ENCODE data around the gene NFATC2IP.
"Not testable (repeated sequence)": the region's sequence is repeated elsewhere in the genome, so short reads cannot be mapped to it uniquely, and the experiment has no call there.

The NFATC2IP gene

DNA sequence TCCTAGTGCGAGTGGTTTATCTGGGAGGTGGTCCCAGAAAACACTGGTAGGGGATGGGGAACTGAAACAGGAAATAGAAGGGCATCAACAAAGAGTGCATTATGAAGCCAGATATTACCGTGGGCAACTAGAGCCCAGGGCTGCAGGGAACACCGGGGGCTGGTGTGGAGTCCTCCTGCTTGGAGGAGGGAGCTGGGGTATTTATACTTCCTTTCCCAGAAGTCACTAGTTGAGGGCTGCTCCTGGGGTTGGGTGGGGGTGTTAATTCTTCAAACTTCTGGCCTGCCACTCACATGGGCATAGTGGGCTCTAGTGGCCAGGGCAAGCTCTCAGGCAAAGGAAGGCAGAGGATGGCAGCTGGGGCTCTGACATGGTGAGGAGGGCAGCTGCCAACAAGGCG lies 48.8 kb downstream of the NFATC2IP start:
- in situ Hi-C loops (cut with HindIII; ENCODE audit: low pct_unique_long_range_greater_than_20kb, low sequenced_read_pairs) = no loop called here

DNA sequence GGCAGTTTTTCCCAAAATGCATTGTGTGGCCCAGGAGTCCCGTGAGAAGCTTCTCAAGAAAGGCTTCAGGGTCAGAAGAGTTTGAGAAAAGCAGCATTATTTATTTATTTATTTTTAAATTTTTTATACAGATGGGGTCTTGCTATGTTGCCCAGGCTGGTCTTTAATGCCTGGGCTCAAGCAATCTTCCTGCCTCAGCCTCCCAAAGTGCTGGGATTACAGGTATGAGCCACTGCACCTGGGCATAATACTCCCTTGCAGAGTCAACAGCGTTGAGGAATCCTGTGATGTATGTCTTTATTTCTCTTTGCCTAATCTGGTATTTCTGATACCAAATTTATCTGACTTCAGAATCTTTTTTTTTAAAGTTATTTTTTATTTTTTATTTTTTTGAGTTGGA lies 49.3 kb downstream of the NFATC2IP start:
- DNase-seq (ENCODE audit: low read depth in 1 of 2, low spot score in 1 of 2) = no peak
- in situ Hi-C loops (cut with HindIII; ENCODE audit: low pct_unique_long_range_greater_than_20kb, low sequenced_read_pairs) = no loop called here
- TF ChIP-seq JUND (IDR thresholded peaks at IDR 0.05; ENCODE audit: low read depth) = no peak

More for the DNA sequence above, 48.8 kb downstream of the NFATC2IP start:
- no peak for DNase-seq (ENCODE audit: low read depth in 1 of 2, low spot score in 1 of 2)
- no peak for TF ChIP-seq JUND (IDR thresholded peaks at IDR 0.05; ENCODE audit: low read depth)

DNA sequence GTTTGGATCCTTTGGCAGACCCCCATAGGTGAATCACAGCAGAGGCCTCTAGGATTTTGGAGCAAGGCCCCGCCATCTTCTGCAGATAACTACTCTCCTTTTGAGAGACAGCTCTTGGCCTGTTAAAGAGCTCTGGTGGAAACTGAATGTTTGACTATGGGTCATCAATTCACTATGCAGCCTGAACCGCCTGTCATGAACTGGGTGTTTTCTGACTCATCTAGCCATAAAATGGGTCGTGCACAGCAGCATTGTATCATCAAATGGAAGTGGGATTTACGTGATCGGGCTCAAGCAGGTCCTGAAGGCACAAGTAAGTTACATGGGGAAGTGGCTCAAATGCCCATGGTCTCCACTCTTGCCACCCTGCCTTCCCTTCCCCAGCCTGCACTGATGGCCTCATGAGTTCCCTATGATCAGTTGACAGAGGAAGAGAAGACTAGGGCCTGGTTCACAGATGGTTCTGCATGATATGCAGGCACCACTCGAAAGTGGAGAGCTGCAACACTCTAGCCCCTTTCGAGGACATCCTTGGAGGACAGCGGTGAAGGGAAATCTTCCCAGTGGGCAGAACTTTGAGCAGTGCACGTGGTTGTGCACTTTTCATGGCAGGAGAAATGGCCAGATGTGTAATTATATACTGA lies 53.9 kb downstream of the NFATC2IP start:
- in situ Hi-C loops (cut with HindIII; ENCODE audit: low pct_unique_long_range_greater_than_20kb, low sequenced_read_pairs); DNase-seq (ENCODE audit: low read depth in 1 of 2, low spot score in 1 of 2): not testable (repeated sequence)

DNA sequence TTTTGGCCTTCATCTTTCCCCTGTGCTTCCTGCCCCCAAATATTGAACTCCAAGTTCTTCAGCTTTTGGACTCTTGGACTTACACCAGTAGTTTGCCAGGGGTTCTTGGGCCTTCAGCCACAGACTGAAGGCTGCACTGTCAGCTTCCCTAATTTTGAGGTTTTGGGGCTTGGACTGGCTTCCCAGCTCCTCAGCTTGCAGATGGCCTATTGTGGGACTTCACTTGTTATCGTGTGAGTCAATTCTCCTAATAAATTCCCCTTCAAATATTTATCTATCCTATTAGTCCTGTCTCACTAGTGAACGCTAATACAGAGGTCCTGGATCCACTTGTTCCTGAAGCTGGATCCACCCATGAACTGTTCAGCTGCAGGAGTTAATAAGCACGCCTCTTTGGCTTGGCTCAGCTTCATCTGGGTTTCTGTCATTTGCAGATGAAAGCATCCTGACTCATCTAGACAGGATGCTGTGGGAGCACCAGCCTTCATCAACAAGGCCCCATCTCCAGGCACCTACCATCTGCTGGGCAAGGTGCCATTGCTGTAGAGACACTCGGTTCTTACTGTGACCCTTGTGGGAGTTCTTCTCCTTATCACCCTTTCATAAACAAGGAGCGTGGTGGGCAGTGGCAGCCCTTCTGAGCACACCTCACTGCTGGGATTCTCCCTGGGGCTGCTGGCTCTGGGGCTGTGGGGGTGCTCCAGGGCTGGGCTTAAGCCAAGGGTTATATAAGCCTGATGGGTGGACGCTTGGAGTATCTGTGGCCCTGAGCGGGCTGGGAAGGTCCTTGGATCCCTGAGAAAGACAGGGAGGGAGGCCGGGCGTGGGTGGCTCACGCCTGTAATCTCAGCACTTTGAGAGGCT lies 57.2 kb downstream of the NFATC2IP start:
- no peak for TF ChIP-seq JUND (IDR thresholded peaks at IDR 0.05; ENCODE audit: low read depth)
- no peak for DNase-seq (ENCODE audit: low read depth in 1 of 2, low spot score in 1 of 2)
- in situ Hi-C loops (cut with HindIII; ENCODE audit: low pct_unique_long_range_greater_than_20kb, low sequenced_read_pairs) = no loop called here

DNA sequence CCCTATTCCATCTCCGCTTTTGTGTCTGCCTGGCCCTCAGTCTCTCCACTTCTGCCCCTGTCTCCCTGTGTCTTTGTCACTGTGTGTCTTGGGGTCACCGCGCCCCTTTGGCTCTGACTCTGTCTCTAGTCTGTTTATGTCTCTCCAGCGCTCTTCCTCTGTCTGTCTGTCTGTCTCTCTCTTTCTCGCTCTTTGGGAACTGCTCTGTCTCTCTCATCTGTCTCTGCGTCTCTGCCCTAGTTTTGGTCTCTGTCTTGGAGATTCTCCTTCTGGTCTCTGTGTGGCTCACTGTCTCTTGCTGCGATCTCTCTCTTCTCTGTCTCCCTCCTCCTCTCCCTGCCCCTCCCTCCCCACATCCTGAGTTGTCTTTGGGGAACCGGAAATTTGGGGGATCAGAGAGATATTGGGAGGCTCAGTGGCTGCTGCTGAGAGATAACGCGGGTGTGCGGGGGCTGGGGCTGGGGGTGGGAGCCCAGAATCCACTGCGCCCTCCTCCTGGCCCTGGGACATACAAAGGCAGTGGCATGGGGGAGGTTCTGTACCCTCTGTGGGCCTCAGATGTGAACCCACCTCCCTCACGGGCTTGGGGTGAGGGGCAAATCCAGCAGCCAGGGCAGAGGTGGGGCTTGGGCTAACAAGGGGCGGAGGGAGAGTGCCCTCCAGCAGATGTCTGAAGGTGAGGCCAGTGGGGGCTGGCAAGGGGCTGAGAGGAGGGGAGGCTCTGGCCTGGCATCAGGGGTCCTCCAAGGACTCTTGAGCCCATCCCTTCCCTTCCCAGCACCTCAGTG lies 58.5 kb downstream of the NFATC2IP start:
- DNase-seq (ENCODE audit: low read depth in 1 of 2, low spot score in 1 of 2) = no peak
- no peak for TF ChIP-seq JUND (IDR thresholded peaks at IDR 0.05; ENCODE audit: low read depth)
- in situ Hi-C loops (cut with HindIII; ENCODE audit: low pct_unique_long_range_greater_than_20kb, low sequenced_read_pairs) = no loop called here

DNA sequence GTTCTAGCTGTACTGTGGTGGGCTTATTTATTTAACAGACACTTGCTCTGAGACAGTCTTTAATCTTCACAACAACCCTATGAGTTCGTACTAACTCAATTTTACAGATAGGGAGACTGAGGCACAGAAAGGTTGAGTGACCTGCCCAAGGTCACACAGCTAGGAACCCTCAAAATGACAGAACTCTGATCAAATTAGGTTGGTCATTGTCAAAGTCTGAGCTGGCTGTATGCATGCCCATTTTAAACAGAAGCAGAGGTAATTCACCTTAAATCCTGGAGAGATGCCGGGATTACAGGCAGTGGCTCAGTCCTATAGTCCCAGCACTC lies 59.1 kb downstream of the NFATC2IP start:
- TF ChIP-seq JUND (IDR thresholded peaks at IDR 0.05; ENCODE audit: low read depth) = no peak
- no peak for DNase-seq (ENCODE audit: low read depth in 1 of 2, low spot score in 1 of 2)
- in situ Hi-C loops (cut with HindIII; ENCODE audit: low pct_unique_long_range_greater_than_20kb, low sequenced_read_pairs) = no loop called here

DNA sequence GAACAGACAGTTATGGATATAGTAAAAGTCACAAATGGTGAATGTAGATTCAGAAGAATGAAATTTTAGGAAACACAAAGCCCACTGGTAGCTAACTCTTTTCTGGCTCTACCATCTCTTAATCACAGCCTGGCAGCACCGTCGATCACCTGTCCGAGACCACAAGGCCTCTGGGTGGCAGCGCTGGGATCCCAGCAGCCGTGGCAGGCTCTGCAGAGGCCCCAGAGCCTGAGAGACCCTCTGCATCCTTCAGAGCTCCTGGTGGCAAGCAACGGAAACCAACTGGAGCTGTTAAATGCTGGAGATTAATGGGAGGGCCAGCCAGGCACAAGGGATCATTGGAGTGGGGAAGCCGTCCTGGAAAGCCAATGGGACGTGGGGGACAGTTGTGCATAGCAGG lies 60.4 kb downstream of the NFATC2IP start:
- in situ Hi-C loops (cut with HindIII; ENCODE audit: low pct_unique_long_range_greater_than_20kb, low sequenced_read_pairs) = no loop called here
- TF ChIP-seq JUND (IDR thresholded peaks at IDR 0.05; ENCODE audit: low read depth) = no peak
- no peak for DNase-seq (ENCODE audit: low read depth in 1 of 2, low spot score in 1 of 2)

DNA sequence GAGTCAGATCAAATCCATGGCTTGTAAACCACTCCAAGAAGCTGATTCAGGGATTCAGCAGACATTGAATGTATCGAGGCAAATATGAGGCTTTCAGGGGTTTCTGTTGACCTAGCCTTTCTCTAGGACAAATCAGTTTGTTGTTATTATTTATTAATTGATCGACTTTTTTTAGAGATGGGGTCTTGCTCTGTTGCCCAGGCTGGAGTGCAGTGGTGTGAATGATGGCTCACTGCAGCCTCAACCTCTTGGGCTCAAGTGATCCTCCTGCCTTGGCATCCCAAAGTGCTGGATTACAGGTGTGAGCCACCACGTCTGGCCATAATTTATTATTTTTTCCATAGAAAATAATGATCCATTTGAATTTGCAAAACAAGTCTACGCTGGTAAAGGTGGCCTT lies 61.1 kb downstream of the NFATC2IP start:
- DNase-seq (ENCODE audit: low read depth in 1 of 2, low spot score in 1 of 2) = no peak
- in situ Hi-C loops (cut with HindIII; ENCODE audit: low pct_unique_long_range_greater_than_20kb, low sequenced_read_pairs) = no loop called here
- TF ChIP-seq JUND (IDR thresholded peaks at IDR 0.05; ENCODE audit: low read depth) = no peak

DNA sequence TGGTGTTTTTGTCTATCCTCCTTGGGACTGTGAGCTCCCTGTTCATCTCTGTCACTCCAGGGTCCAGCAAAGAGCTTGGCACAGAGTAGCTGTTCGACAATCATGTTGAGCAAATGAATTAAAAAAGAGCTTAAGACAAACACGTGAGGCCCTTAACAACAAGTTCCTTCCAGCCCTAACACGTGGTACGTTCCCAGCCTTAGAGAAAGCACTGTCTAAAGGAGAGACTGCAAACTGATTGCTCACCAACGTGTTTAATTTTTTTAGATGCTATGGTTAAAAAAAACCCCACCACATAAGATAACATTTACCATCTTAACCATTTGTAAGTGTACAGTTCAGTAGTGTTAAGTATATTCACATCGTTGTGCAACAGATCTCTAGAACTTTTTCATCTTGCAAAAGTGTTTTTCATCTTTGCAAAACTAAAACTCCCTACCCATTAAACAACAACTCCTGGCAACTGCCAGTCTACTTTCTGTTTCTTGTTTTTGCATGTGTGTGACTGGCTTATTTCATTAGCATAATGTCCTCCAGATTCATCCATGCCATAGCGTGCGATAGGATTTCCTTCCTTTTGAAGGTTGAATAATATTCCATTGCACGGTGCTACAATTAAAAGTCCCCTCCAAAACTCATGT lies 62.3 kb downstream of the NFATC2IP start:
- TF ChIP-seq JUND (IDR thresholded peaks at IDR 0.05; ENCODE audit: low read depth) = no peak
- in situ Hi-C loops (cut with HindIII; ENCODE audit: low pct_unique_long_range_greater_than_20kb, low sequenced_read_pairs) = no loop called here

DNA sequence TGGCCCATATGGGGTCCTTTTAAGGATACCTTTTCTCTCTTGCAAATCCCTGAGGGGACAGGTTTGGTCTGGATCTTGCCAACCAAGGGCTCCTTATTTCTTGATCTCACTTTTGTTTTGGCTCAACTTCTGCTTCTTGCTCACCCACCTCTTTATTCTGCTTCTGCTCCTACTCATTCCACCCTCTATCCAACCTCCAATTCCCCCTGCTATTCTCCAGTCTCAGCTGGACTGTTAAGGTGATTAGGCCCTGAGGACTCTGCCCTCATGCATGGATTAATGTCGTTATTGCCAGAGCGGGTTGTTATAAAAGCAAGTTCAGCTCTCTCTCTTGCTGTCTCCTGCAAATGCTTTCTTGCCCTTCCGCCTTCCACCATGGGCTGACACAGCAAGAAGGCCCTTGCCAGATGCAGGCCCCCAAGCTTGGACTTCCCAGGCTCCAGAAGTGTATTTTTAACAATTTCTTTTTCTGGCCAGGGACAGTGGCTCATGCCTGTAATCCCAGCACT lies 63.9 kb downstream of the NFATC2IP start:
- DNase-seq (ENCODE audit: low read depth in 1 of 2, low spot score in 1 of 2) = no peak
- TF ChIP-seq JUND (IDR thresholded peaks at IDR 0.05; ENCODE audit: low read depth) = no peak
- in situ Hi-C loops (cut with HindIII; ENCODE audit: low pct_unique_long_range_greater_than_20kb, low sequenced_read_pairs) = no loop called here

More for the DNA sequence above, 62.3 kb downstream of the NFATC2IP start:
- DNase-seq (ENCODE audit: low read depth in 1 of 2, low spot score in 1 of 2) = no peak

All from T47D (cell line).